ENCODE measurements around the gene MALL. TPM values are rescaled to one million over a fixed set of nuclear protein-coding genes. Genes with fewer than 3 reads are reported as not detected.
"Not testable (repeated sequence)": the region's sequence is repeated elsewhere in the genome, so short reads cannot be mapped to it uniquely, and the experiment has no call there.

Gene MALL
- 2.2 TPM for polyA plus RNA-seq (2013, experiment 1 of 2; ENCODE audit: insufficient read length)
- polyA plus RNA-seq (2013, experiment 2 of 2; ENCODE audit: insufficient read length), result 2.3 TPM

- DNase-seq, result no peak
Measured at GRCh38 chr2:110115291-110116032, at the start of gene MALL. Gene MALL, minus strand, starts transcription at chr2:110115822. Its CDS starts 30 bp downstream, at chr2:110115792.

- peak; percentile 63 for DNase-seq
Measured at GRCh38 chr2:110157153-110157793, 41.7 kb upstream of the MALL start.

- DNase-seq, result not testable (repeated sequence)
Measured at GRCh38 chr2:110154828-110155227, 39.2 kb upstream of the MALL start.

- not testable (repeated sequence) for DNase-seq
Measured at GRCh38 chr2:110154188-110154587, 38.6 kb upstream of the MALL start.

- peak; percentile 12 for DNase-seq
Measured at GRCh38 chr2:110153416-110153815, 37.8 kb upstream of the MALL start.

GRCh38 chr2:110152943-110153342, 37.3 kb upstream of the MALL start:
- no peak for DNase-seq

- DNase-seq, result peak; percentile 68
Measured at GRCh38 chr2:110149330-110150220, 34.0 kb upstream of the MALL start.

- no peak for DNase-seq
Measured at GRCh38 chr2:110146945-110147332, 31.3 kb upstream of the MALL start.

- no peak for DNase-seq
Measured at GRCh38 chr2:110146183-110146944, 30.7 kb upstream of the MALL start.

GRCh38 chr2:110143982-110144381, 28.4 kb upstream of the MALL start:
- DNase-seq, result no peak

- DNase-seq, result no peak
Measured at GRCh38 chr2:110140401-110140800, 24.8 kb upstream of the MALL start.

- no peak for DNase-seq
Measured at GRCh38 chr2:110134025-110134424, 18.4 kb upstream of the MALL start.

- no peak for DNase-seq
Measured at GRCh38 chr2:110131166-110131565, 15.5 kb upstream of the MALL start.

- DNase-seq, result no peak
Measured at GRCh38 chr2:110130757-110131156, 15.1 kb upstream of the MALL start.

GRCh38 chr2:110126906-110127305, 11.3 kb upstream of the MALL start:
- DNase-seq, result no peak

GRCh38 chr2:110126086-110126773, 10.6 kb upstream of the MALL start:
- no peak for DNase-seq

GRCh38 chr2:110124939-110125691, 9.5 kb upstream of the MALL start:
- peak; percentile 64 for DNase-seq

- DNase-seq, result no peak
Measured at GRCh38 chr2:110124038-110124825, 8.6 kb upstream of the MALL start.

- no peak for DNase-seq
Measured at GRCh38 chr2:110121592-110121991, 6.0 kb upstream of the MALL start.

- DNase-seq, result no peak
Measured at GRCh38 chr2:110121052-110121334, 5.4 kb upstream of the MALL start.
